CD4-positive, CD25-positive, alpha-beta regulatory T cell (primary cell): ENCODE results near the gene MET. TPM values are rescaled to one million over a fixed set of nuclear protein-coding genes. Genes with fewer than 3 reads are reported as not detected.

Experiments used
- ATAC-seq, 2 donors: fragments of 150-1000 bp; cut with Tn5 transposase; one replicate each; pipeline ENCODE4 v1.10.0; 2021; ENCODE audit warnings: low read depth in 2 of 2, moderate number of reproducible peaks in 2 of 2, moderate library complexity in 1 of 2
- DNase-seq, 3 donors: peaks; one replicate each; pipeline versions ENCODE4 v3.0.0 to v3.0.0-alpha.2; 2012 to 2022; ENCODE audit warnings: mixed read lengths in 1 of 3
- H3K27ac ChIP-seq: one replicate; pipeline ENCODE4 v1.7.0; 2013; ENCODE audit warnings: mild to moderate bottlenecking, low read length; ENCODE audit not compliant: insufficient read depth, poor library complexity, severe bottlenecking
- H3K27me3 ChIP-seq: one replicate; pipeline ENCODE4 v1.7.0; 2013; ENCODE audit warnings: low read length; ENCODE audit not compliant: control insufficient read depth, insufficient read depth
- H3K36me3 ChIP-seq: one replicate; pipeline ENCODE4 v1.7.0; 2013; ENCODE audit warnings: mild to moderate bottlenecking, low read length, moderate library complexity; ENCODE audit not compliant: control insufficient read depth, insufficient read depth
- H3K4me1 ChIP-seq: 2 replicates; pipeline ENCODE4 v1.7.0; 2013; ENCODE audit warnings: mild to moderate bottlenecking, low read length; ENCODE audit not compliant: insufficient read depth, control insufficient read depth, poor library complexity, severe bottlenecking
- H3K4me3 ChIP-seq: one replicate; pipeline ENCODE4 v1.7.0; 2013; ENCODE audit warnings: low read depth, mild to moderate bottlenecking, low read length, moderate library complexity
- H3K9me3 ChIP-seq, 2 experiments: 1 replicate in 1 of 2; 2 replicates in 1 of 2; pipeline ENCODE4 v1.7.0; 2013; ENCODE audit warnings: low read length in 2 of 2, mild to moderate bottlenecking in 1 of 2, moderate library complexity in 1 of 2; ENCODE audit not compliant: control insufficient read depth in 2 of 2
- H3K27ac Mint-ChIP-seq, 3 donors: one replicate each; pipeline ENCODE4 v1.8.0; 2020 to 2022; ENCODE audit warnings: mild to moderate bottlenecking in 3 of 3, mixed read lengths in 3 of 3, moderate library complexity in 2 of 3
- H3K27me3 Mint-ChIP-seq: one replicate; pipeline ENCODE4 v1.8.0; 2022; ENCODE audit warnings: mild to moderate bottlenecking, mixed read lengths
- H3K36me3 Mint-ChIP-seq: one replicate; pipeline ENCODE4 v1.8.0; 2020; ENCODE audit warnings: mixed read lengths
- H3K4me1 Mint-ChIP-seq, 4 donors: one replicate each; pipeline ENCODE4 v1.8.0; 2020 to 2022; ENCODE audit warnings: mixed read lengths in 4 of 4, mild to moderate bottlenecking in 1 of 4
- H3K4me3 Mint-ChIP-seq, 4 donors: one replicate each; pipeline ENCODE4 v1.8.0; 2020 to 2022; ENCODE audit warnings: mild to moderate bottlenecking in 4 of 4, mixed read lengths in 4 of 4, moderate library complexity in 3 of 4
- H3K9me3 Mint-ChIP-seq, 7 donors: one replicate each; pipeline ENCODE4 v1.8.0; 2020 to 2022; ENCODE audit warnings: mixed read lengths in 7 of 7, mild to moderate bottlenecking in 3 of 7, moderate library complexity in 2 of 7
- polyA plus RNA-seq, 4 donors: library from polyadenylated mRNA; unstranded; fragments of 300-500 nt; fragmentation: Illumina TruSeq; gene quantifications; one replicate each; pipeline ENCODE4 v1.2.3, GENCODE V29; 2021
- total RNA-seq: library from RNA; stranded (reverse); gene quantifications from one replicate; pipeline ENCODE4 v1.2.3, GENCODE V29; 2022

Gene MET
- total and polyA plus RNA-seq, 5 donors from 2014 or later: not detected

DNA sequence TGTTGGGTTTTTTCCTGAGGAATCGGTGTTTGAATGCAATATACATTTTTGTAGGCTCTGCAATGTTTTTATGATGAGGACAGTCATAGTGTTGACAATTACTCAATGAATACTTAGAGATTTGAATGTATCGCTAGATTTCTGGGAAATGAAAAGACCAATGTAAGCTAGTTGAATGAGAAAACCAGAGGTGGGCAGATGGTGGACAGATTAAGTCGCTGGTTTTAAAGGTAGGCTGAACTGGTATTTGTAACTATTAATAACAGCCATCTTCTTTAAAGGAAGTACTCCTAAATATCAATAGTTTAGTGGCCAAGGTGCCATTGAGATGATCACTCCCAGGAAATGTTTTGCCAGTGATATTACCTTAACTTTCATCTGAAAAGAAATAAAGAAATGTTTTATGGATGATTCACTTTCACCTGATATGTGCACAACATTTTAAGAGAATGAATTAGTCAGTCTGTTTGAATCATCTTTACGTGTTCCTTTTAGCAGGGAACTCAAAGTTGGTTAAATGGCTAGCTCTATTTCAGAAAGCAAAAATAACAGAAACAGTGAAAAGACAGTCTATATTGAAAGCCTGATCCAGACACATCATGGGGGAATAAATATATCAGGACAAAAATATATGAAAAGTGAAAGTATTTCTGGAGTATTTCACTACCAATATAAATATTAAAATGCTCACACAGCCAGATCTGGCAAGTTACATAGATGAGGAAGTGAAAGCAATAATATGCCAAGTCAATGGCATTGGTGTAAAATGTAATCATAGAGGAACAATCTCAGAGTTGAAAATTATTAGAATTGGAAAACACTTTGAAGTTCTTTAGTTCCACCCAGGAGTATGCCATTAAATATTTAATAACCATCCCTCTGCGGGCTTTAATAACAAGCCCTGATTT is 20.7 kb downstream of the MET start:
- no peaks in the 10 kb centered on the region for H3K4me1 ChIP-seq
- H3K4me3 ChIP-seq: no peak overlapping the region
- Mint-ChIP-seq H3K27me3 (peaks cover 5% of the 10 kb centered on the region), H3K27ac (no peak overlapping the region), H3K4me1 (no peaks in the 10 kb centered on the region), H3K9me3 (peaks cover 0 to 5% (median 0%) of the 10 kb centered on the region in 7 donors), H3K4me3 (no peak overlapping the region), H3K36me3 (no peaks in the 10 kb centered on the region)
- no peaks in the 10 kb centered on the region for H3K36me3 ChIP-seq
- DNase-seq (no peak), ATAC-seq (no peak)
- H3K9me3 ChIP-seq: no peaks in the 10 kb centered on the region
- H3K27me3 ChIP-seq: no peaks in the 10 kb centered on the region
- H3K27ac ChIP-seq: no peak overlapping the region

DNA sequence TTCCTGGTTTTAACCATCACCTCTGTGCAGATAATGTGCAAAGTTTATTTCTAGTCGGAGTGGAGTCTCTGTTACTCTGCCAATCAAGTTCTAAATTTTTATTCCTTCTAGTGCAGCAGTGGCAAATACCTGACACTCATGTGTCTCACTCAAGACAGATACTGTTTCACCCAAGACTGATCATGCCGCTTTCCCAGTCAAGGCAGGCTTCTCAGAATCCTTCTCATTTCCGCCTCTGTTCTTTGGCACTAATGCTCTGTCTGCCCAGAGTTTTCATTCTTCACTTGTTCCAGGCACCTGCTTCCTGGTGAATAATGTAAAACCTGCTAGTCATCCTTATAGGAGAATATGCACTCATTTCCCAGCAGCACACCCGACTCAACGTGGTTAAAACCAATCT is 24.7 kb downstream of the MET start:
- H3K27ac ChIP-seq: no peak overlapping the region
- no peak overlapping the region for H3K4me3 Mint-ChIP-seq
- DNase-seq (no peak), ATAC-seq (no peak)
- no peak overlapping the region for H3K4me3 ChIP-seq
- H3K27me3 Mint-ChIP-seq: peaks cover 5% of the 10 kb centered on the region
- H3K36me3 Mint-ChIP-seq: no peaks in the 10 kb centered on the region
- no peaks in the 10 kb centered on the region for H3K4me1 ChIP-seq
- no peaks in the 10 kb centered on the region for H3K27me3 ChIP-seq
- H3K4me1 Mint-ChIP-seq: no peaks in the 10 kb centered on the region
- no peaks in the 10 kb centered on the region for H3K9me3 ChIP-seq
- H3K36me3 ChIP-seq: no peaks in the 10 kb centered on the region
- no peak overlapping the region for H3K27ac Mint-ChIP-seq
- peaks cover 0 to 5% (median 0%) of the 10 kb centered on the region in 7 donors for H3K9me3 Mint-ChIP-seq

DNA sequence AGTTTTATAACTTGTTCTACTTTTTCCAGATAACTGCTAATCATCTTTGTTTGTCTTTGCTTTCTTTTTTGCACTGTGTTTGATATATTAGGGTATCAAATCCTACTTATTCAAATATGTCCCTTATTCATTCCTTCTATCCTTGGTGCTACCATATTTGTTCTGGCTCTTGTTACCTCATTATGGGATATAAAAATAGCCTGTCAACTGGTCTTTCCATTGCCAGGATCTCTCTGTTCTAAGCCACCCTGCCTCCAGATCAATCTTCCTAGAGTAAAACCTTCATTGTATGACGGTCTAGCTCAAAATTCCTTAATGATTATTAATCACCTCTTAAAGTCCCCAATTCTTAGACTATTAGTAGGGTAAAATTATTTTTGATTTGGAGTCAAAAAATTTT is 25.2 kb downstream of the MET start:
- Mint-ChIP-seq H3K36me3 (no peaks in the 10 kb centered on the region), H3K27ac (no peak overlapping the region), H3K4me1 (no peaks in the 10 kb centered on the region), H3K9me3 (peaks cover 0 to 5% (median 0%) of the 10 kb centered on the region in 7 donors), H3K27me3 (peaks cover 5% of the 10 kb centered on the region), H3K4me3 (no peak overlapping the region)
- no peaks in the 10 kb centered on the region for H3K4me1 ChIP-seq
- no peak overlapping the region for H3K27ac ChIP-seq
- no peaks in the 10 kb centered on the region for H3K9me3 ChIP-seq
- H3K4me3 ChIP-seq: no peak overlapping the region
- H3K36me3 ChIP-seq: no peaks in the 10 kb centered on the region
- no peak for DNase-seq
- ATAC-seq: no peak
- no peaks in the 10 kb centered on the region for H3K27me3 ChIP-seq

DNA sequence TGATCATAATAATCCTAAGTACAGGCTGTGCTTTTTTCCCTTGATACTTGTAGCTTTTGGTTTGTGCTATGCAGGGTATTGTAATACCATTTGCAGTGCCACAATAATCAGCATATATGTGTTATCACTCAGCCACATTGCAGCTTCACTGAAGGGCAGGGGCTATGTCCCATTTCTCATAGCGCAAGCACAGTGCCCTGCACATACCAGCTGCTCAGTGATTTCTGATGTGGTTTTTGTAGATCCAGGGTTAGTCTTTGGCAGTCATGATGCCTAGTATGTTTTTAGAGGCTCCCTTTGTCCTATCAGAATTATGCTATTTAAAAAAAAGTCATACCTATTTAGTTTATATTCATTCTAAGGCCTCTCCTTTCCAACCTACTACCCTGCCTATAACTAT is 25.8 kb downstream of the MET start:
- H3K4me3 Mint-ChIP-seq: no peak overlapping the region
- no peaks in the 10 kb centered on the region for H3K9me3 ChIP-seq
- H3K4me1 ChIP-seq: no peaks in the 10 kb centered on the region
- peaks cover 0 to 5% (median 0%) of the 10 kb centered on the region in 7 donors for H3K9me3 Mint-ChIP-seq
- no peaks in the 10 kb centered on the region for H3K36me3 ChIP-seq
- no peaks in the 10 kb centered on the region for H3K36me3 Mint-ChIP-seq
- DNase-seq: no peak
- H3K4me3 ChIP-seq: no peak overlapping the region
- H3K27me3 ChIP-seq: no peaks in the 10 kb centered on the region
- H3K27ac ChIP-seq: no peak overlapping the region
- H3K27ac Mint-ChIP-seq: peak overlapping the region in 1 of 3 donors; percentile 1
- no peaks in the 10 kb centered on the region for H3K4me1 Mint-ChIP-seq
- no peak for ATAC-seq
- peaks cover 5% of the 10 kb centered on the region for H3K27me3 Mint-ChIP-seq

DNA sequence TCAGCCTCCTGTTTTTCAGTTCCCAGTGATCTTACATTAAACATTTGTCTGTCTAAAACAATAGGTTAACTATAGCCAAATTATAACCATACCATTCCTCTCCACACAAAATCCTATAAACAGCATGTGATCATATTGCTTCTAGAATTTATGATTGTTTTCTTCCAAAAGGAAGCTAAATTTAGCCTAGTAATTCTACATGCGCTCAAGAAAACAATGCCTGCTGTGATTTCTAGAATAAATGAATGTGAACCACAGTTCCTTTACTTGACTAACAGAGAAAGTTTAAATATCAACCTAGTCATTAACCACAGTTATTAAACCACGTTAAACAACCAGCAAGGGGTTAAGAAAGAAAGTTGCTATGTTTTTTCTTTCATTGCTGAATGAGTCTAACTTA is 26.4 kb downstream of the MET start:
- peaks cover 5% of the 10 kb centered on the region for H3K27me3 Mint-ChIP-seq
- no peak for DNase-seq
- H3K4me3 Mint-ChIP-seq: no peak overlapping the region
- no peaks in the 10 kb centered on the region for H3K36me3 Mint-ChIP-seq
- peaks cover 0 to 5% (median 0%) of the 10 kb centered on the region in 7 donors for H3K9me3 Mint-ChIP-seq
- no peak overlapping the region for H3K27ac Mint-ChIP-seq
- ATAC-seq: no peak
- no peaks in the 10 kb centered on the region for H3K27me3 ChIP-seq
- no peak overlapping the region for H3K27ac ChIP-seq
- no peaks in the 10 kb centered on the region for H3K9me3 ChIP-seq
- H3K4me1 ChIP-seq: no peaks in the 10 kb centered on the region
- H3K36me3 ChIP-seq: no peaks in the 10 kb centered on the region
- H3K4me3 ChIP-seq: no peak overlapping the region
- H3K4me1 Mint-ChIP-seq: no peaks in the 10 kb centered on the region

DNA sequence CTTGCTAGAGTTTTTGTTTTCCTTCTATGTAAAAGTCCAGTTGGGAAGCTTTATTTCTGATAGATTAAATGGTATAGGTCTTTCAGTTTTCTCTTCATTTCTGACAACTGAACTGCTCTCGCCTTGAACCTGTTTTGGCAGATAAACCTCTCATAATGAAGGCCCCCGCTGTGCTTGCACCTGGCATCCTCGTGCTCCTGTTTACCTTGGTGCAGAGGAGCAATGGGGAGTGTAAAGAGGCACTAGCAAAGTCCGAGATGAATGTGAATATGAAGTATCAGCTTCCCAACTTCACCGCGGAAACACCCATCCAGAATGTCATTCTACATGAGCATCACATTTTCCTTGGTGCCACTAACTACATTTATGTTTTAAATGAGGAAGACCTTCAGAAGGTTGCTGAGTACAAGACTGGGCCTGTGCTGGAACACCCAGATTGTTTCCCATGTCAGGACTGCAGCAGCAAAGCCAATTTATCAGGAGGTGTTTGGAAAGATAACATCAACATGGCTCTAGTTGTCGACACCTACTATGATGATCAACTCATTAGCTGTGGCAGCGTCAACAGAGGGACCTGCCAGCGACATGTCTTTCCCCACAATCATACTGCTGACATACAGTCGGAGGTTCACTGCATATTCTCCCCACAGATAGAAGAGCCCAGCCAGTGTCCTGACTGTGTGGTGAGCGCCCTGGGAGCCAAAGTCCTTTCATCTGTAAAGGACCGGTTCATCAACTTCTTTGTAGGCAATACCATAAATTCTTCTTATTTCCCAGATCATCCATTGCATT is 27.1 kb downstream of the MET start:
- Mint-ChIP-seq H3K27ac (no peak overlapping the region), H3K4me1 (no peaks in the 10 kb centered on the region), H3K4me3 (no peak overlapping the region), H3K36me3 (no peaks in the 10 kb centered on the region), H3K27me3 (peaks cover 5% of the 10 kb centered on the region), H3K9me3 (peaks cover 0 to 5% (median 0%) of the 10 kb centered on the region in 7 donors)
- no peaks in the 10 kb centered on the region for H3K9me3 ChIP-seq
- no peaks in the 10 kb centered on the region for H3K36me3 ChIP-seq
- H3K27me3 ChIP-seq: no peaks in the 10 kb centered on the region
- no peak overlapping the region for H3K27ac ChIP-seq
- H3K4me1 ChIP-seq: no peaks in the 10 kb centered on the region
- ATAC-seq: no peak
- no peak overlapping the region for H3K4me3 ChIP-seq
- no peak for DNase-seq

DNA sequence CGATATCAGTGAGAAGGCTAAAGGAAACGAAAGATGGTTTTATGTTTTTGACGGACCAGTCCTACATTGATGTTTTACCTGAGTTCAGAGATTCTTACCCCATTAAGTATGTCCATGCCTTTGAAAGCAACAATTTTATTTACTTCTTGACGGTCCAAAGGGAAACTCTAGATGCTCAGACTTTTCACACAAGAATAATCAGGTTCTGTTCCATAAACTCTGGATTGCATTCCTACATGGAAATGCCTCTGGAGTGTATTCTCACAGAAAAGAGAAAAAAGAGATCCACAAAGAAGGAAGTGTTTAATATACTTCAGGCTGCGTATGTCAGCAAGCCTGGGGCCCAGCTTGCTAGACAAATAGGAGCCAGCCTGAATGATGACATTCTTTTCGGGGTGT is 27.7 kb downstream of the MET start:
- no peak for ATAC-seq
- Mint-ChIP-seq H3K9me3 (peaks cover 0 to 5% (median 0%) of the 10 kb centered on the region in 7 donors), H3K4me1 (no peaks in the 10 kb centered on the region), H3K27me3 (peaks cover 11% of the 10 kb centered on the region), H3K36me3 (no peaks in the 10 kb centered on the region), H3K27ac (no peak overlapping the region), H3K4me3 (no peak overlapping the region)
- DNase-seq: no peak
- Histone ChIP-seq H3K36me3 (no peaks in the 10 kb centered on the region), H3K4me3 (no peak overlapping the region), H3K27me3 (no peaks in the 10 kb centered on the region), H3K27ac (no peak overlapping the region), H3K9me3 (no peaks in the 10 kb centered on the region), H3K4me1 (no peaks in the 10 kb centered on the region)
